Measurements from ENCODE around the gene TTLL11. TPM values are rescaled to one million over a fixed set of nuclear protein-coding genes. Genes with fewer than 3 reads are reported as not detected.

TTLL11 gene
- total and polyA plus RNA-seq, 4 donors: 1.4 to 4.5 (median 3.6) TPM

- TF ChIP-seq FOXA2 (IDR thresholded peaks at IDR 0.05) (no peak), GABPA (IDR thresholded peaks at IDR 0.05 in 1 of 2, conservative IDR thresholded peaks at IDR 0.05 in 1 of 2) (no peak), SP1 (IDR thresholded peaks at IDR 0.05) (no peak), EGR1 (IDR thresholded peaks at IDR 0.05; ENCODE audit: low read depth in 2 of 2) (no peak), RAD21 (IDR thresholded peaks at IDR 0.05) (no peak), CTCF (IDR thresholded peaks at IDR 0.05; ENCODE audit: low read depth, low read length, missing input control) (no peak), ZBTB33 (IDR thresholded peaks at IDR 0.05) (no peak), JUND (IDR thresholded peaks at IDR 0.05) (no peak), MAX (IDR thresholded peaks at IDR 0.05) (no peak), TAF1 (conservative IDR thresholded peaks at IDR 0.05) (no peak), YY1 (IDR thresholded peaks at IDR 0.05) (no peak), FOXA1 (IDR thresholded peaks at IDR 0.05) (no peak), REST (IDR thresholded peaks at IDR 0.05) (no peak), HNF4G (IDR thresholded peaks at IDR 0.05) (no peak), RXRA (IDR thresholded peaks at IDR 0.05) (no peak), NR2F2 (IDR thresholded peaks at IDR 0.05) (no peak)
- 95% methylated on average over 4 of the region's 4 CpGs for WGBS
These were observed 34.4 kb downstream of the TTLL11 start for GRCh38 chr9:122058709-122059108.

GRCh38 chr9:122058051-122058450 is 35.1 kb downstream of the TTLL11 start:
- WGBS: 94% methylated on average over 4 of the region's 4 CpGs
- H3K4me1 ChIP-seq (ENCODE audit: control insufficient read depth in 4 of 4, insufficient read depth in 4 of 4, low read length in 3 of 4): no peaks in the 10 kb centered on the region
- no peaks in the 10 kb centered on the region for H3K27me3 ChIP-seq (ENCODE audit: control insufficient read depth in 4 of 4, insufficient read depth in 4 of 4, low read length in 3 of 4)
- no peaks in the 10 kb centered on the region for H3K9me3 ChIP-seq (ENCODE audit: control insufficient read depth in 4 of 4, low read length in 3 of 4)
- no peaks in the 10 kb centered on the region for H3K36me3 ChIP-seq (ENCODE audit: control insufficient read depth in 4 of 4, insufficient read depth in 3 of 4, low read depth in 1 of 4, low read length in 3 of 4)
- no peak overlapping the region for H3K9ac ChIP-seq (ENCODE audit: low read depth in 1 of 2, low read length in 2 of 2)
- TF ChIP-seq TAF1 (conservative IDR thresholded peaks at IDR 0.05) (no peak), FOXA1 (IDR thresholded peaks at IDR 0.05) (no peak), SP1 (IDR thresholded peaks at IDR 0.05) (no peak), REST (IDR thresholded peaks at IDR 0.05) (no peak), NR2F2 (IDR thresholded peaks at IDR 0.05) (no peak), HNF4A (conservative IDR thresholded peaks at IDR 0.05) (no peak), RAD21 (IDR thresholded peaks at IDR 0.05) (no peak), GABPA (IDR thresholded peaks at IDR 0.05 in 1 of 2, conservative IDR thresholded peaks at IDR 0.05 in 1 of 2) (no peak), HNF4G (IDR thresholded peaks at IDR 0.05) (no peak), ATF3 (IDR thresholded peaks at IDR 0.05) (no peak)
- DNase-seq (ENCODE audit: low spot score): no peak
- H3K4me3 ChIP-seq (ENCODE audit: low read depth in 1 of 3, low read length in 3 of 3): no peak overlapping the region
- H3K27ac ChIP-seq (ENCODE audit: low read depth in 1 of 2, low read length in 2 of 2): no peak overlapping the region

More at GRCh38 chr9:122058709-122059108, 34.4 kb downstream of the TTLL11 start:
- Histone ChIP-seq H3K36me3 (ENCODE audit: control insufficient read depth in 4 of 4, insufficient read depth in 3 of 4, low read depth in 1 of 4, low read length in 3 of 4) (no peaks in the 10 kb centered on the region), H3K4me3 (ENCODE audit: low read depth in 1 of 3, low read length in 3 of 3) (no peak overlapping the region), H3K9me3 (ENCODE audit: control insufficient read depth in 4 of 4, low read length in 3 of 4) (no peaks in the 10 kb centered on the region), H3K27ac (ENCODE audit: low read depth in 1 of 2, low read length in 2 of 2) (no peak overlapping the region), H3K4me1 (ENCODE audit: control insufficient read depth in 4 of 4, insufficient read depth in 4 of 4, low read length in 3 of 4) (no peaks in the 10 kb centered on the region), H3K9ac (ENCODE audit: low read depth in 1 of 2, low read length in 2 of 2) (no peak overlapping the region), H3K27me3 (ENCODE audit: control insufficient read depth in 4 of 4, insufficient read depth in 4 of 4, low read length in 3 of 4) (no peaks in the 10 kb centered on the region)
- DNase-seq (ENCODE audit: low spot score): no peak
